IPS-15b (cell line): ENCODE data around the gene CYP21A2.

Source experiments
- H3K27me3 ChIP-seq: one replicate; pipeline ENCODE4 v1.6.1; 2013; ENCODE audit warnings: low read length; ENCODE audit not compliant: control insufficient read depth, insufficient read depth
- H3K36me3 ChIP-seq: one replicate; pipeline ENCODE4 v1.6.1; 2013; ENCODE audit warnings: low read length; ENCODE audit not compliant: control insufficient read depth, insufficient read depth
- H3K4me1 ChIP-seq: one replicate; pipeline ENCODE4 v1.6.1; 2013; ENCODE audit warnings: mild to moderate bottlenecking, low read length; ENCODE audit not compliant: control insufficient read depth, insufficient read depth
- H3K4me3 ChIP-seq: one replicate; pipeline ENCODE4 v1.5.1; 2013; ENCODE audit warnings: low read depth, low read length
- H3K9ac ChIP-seq: one replicate; pipeline ENCODE4 v1.6.1; 2013; ENCODE audit warnings: low read depth, mild to moderate bottlenecking, low read length
- H3K9me3 ChIP-seq: one replicate; pipeline ENCODE4 v1.6.1; 2013; ENCODE audit warnings: mild to moderate bottlenecking, low read length; ENCODE audit not compliant: control insufficient read depth, insufficient read depth

The CYP21A2 gene

GRCh38 chr6:32088487-32089049, 50.4 kb downstream of the CYP21A2 start:
- H3K9me3 ChIP-seq, result no peaks in the 10 kb centered on the region
- no peak overlapping the region for H3K9ac ChIP-seq
- H3K27me3 ChIP-seq, result peaks cover 8% of the 10 kb centered on the region
- H3K4me1 ChIP-seq, result peaks cover 2% of the 10 kb centered on the region
- H3K36me3 ChIP-seq, result peaks cover 3% of the 10 kb centered on the region
- peak overlapping the region; percentile 8 for H3K4me3 ChIP-seq

GRCh38 chr6:32089082-32089828, 51.0 kb downstream of the CYP21A2 start:
- no peak overlapping the region for H3K4me3 ChIP-seq
- peaks cover 3% of the 10 kb centered on the region for H3K36me3 ChIP-seq
- peaks cover 8% of the 10 kb centered on the region for H3K27me3 ChIP-seq
- no peak overlapping the region for H3K9ac ChIP-seq
- H3K4me1 ChIP-seq, result peaks cover 2% of the 10 kb centered on the region
- H3K9me3 ChIP-seq, result no peaks in the 10 kb centered on the region
